GM21825 (cell line): Measurements from ENCODE around the gene SNX7.

ENCODE experiments used
- ATAC-seq: cut with Tn5 transposase; IDR thresholded peaks from one replicate; pipeline ENCODE4 v1.9.1; 2021; ENCODE audit warnings: mild to moderate bottlenecking, moderate library complexity; ENCODE audit not compliant: unreplicated experiment

Gene SNX7

GRCh38 chr1:98763488-98764150, 102.1 kb downstream of the SNX7 start:
- ATAC-seq: no peak

- ATAC-seq: no peak
Observed at GRCh38 chr1:98764485-98764884, 103.0 kb downstream of the SNX7 start.

GRCh38 chr1:98766255-98766654, 104.7 kb downstream of the SNX7 start:
- ATAC-seq: no peak

GRCh38 chr1:98769162-98769561, 107.6 kb downstream of the SNX7 start:
- ATAC-seq: no peak

GRCh38 chr1:98781906-98782305, 120.4 kb downstream of the SNX7 start:
- no peak for ATAC-seq

- no peak for ATAC-seq
Observed at GRCh38 chr1:98783821-98784220, 122.3 kb downstream of the SNX7 start.

GRCh38 chr1:98791498-98791897, 130.0 kb downstream of the SNX7 start:
- no peak for ATAC-seq

GRCh38 chr1:98792123-98792522, 130.6 kb downstream of the SNX7 start:
- no peak for ATAC-seq

- no peak for ATAC-seq
Observed at GRCh38 chr1:98793136-98793535, 131.6 kb downstream of the SNX7 start.

GRCh38 chr1:98794196-98794886, 132.8 kb downstream of the SNX7 start:
- peak; percentile 94 for ATAC-seq

GRCh38 chr1:98796049-98796448, 134.5 kb downstream of the SNX7 start:
- no peak for ATAC-seq

- ATAC-seq: no peak
Observed at GRCh38 chr1:98797506-98797905, 136.0 kb downstream of the SNX7 start.
